ENCODE measurements around the gene TSPAN17.

Gene TSPAN17

GRCh38 chr5:176643491-176644219 lies 3.6 kb upstream of the TSPAN17 start:
- no peak for TF ChIP-seq CTCF (IDR thresholded peaks at IDR 0.05; ENCODE audit: low read depth, low read length)
- DNase-seq (ENCODE audit: extremely low read depth, low read depth): no peak

GRCh38 chr5:176644294-176644693 lies 3.0 kb upstream of the TSPAN17 start:
- DNase-seq (ENCODE audit: extremely low read depth, low read depth): no peak
- no peak for TF ChIP-seq CTCF (IDR thresholded peaks at IDR 0.05; ENCODE audit: low read depth, low read length)

- no peak for TF ChIP-seq CTCF (IDR thresholded peaks at IDR 0.05; ENCODE audit: low read depth, low read length)
- no peak for DNase-seq (ENCODE audit: extremely low read depth, low read depth)
These were observed 2.2 kb upstream of the TSPAN17 start for GRCh38 chr5:176644878-176645670.

- DNase-seq (ENCODE audit: extremely low read depth, low read depth): no peak
- no peak for TF ChIP-seq CTCF (IDR thresholded peaks at IDR 0.05; ENCODE audit: low read depth, low read length)
These were observed 1.1 kb upstream of the TSPAN17 start for GRCh38 chr5:176646049-176646706.

- DNase-seq (ENCODE audit: extremely low read depth, low read depth): no peak
- TF ChIP-seq CTCF (IDR thresholded peaks at IDR 0.05; ENCODE audit: low read depth, low read length): no peak
These were observed 616 bp upstream of the TSPAN17 start for GRCh38 chr5:176646707-176647029.

GRCh38 chr5:176647843-176648473 lies 674 bp downstream of the TSPAN17 start:
- no peak for DNase-seq (ENCODE audit: extremely low read depth, low read depth)
- no peak for TF ChIP-seq CTCF (IDR thresholded peaks at IDR 0.05; ENCODE audit: low read depth, low read length)
